ENCODE data around the gene CCRL2. TPM values are rescaled to one million over a fixed set of nuclear protein-coding genes. Genes with fewer than 3 reads are reported as not detected.

The CCRL2 gene
- total and polyA plus RNA-seq, 7 donors, result 0.71 to 11.2 (median 3.0) TPM; not detected in 1

DNA sequence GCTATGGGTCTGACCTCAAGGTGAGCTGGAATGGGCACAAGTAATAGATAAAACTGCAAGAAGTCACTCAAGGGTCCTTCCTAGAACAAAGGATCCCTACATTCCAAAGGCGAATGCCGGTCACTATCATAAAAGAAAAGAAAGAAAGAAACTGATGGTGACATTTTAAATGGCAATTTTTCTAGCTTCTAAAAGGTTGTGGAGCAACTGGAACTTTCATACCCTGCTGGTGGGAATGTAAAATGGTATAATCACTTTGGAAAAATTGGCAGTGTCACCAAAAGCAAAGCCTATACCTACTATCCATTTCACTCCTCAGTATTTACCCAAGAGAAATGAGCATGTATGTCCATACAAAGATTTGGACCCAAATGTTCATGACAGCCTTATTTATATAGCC, 4.2 kb downstream of the CCRL2 start:
- H3K4me1 ChIP-seq, result no peaks in the 10 kb centered on the region
- no peaks in the 10 kb centered on the region for H3K9me3 ChIP-seq
- TF ChIP-seq POLR2AphosphoS5 (IDR thresholded peaks at IDR 0.05), result no peak
- TF ChIP-seq CTCF (IDR thresholded peaks at IDR 0.05), result no peak
- no peak for TF ChIP-seq POLR2A (IDR thresholded peaks at IDR 0.05)
- no peak overlapping the region for H3K4me3 ChIP-seq
- H3K27me3 ChIP-seq, result peaks cover 0 to 5% (median 0%) of the 10 kb centered on the region in 3 donors
- H3K27ac ChIP-seq, result no peak overlapping the region
- no peak for DNase-seq
- no peaks in the 10 kb centered on the region for H3K36me3 ChIP-seq
- 69 to 70% methylated on average over 2 of the region's 2 CpGs for WGBS, 2 donors
- intact Hi-C loops (cut with DNase I), result no loop called here

- intact Hi-C loops (cut with DNase I), result no loop called here
- no peak overlapping the region for H3K27ac ChIP-seq
- DNase-seq, result no peak
Measured at GRCh38 chr3:46412786-46413298, 5.8 kb downstream of the CCRL2 start.

DNA sequence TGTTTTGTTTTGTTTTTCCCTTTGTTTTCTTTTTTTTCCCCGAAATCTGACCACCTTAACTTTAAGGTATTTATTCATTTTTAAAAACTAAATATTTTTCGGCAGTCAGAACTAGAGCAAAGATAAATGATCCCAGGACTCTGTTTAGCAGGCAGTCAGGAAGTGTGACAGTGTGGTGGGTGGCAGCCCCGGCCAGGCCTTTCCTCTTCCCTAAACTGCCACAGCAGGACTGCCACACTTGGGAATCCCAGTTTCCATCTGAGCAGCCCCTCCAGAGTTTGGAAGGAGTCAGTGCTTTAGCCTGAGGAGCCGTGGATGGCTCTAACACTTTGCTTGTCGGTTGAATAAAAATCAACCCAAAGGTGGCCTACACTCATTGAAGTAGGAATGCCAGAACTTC, 6.9 kb downstream of the CCRL2 start:
- no peaks in the 10 kb centered on the region for H3K9me3 ChIP-seq
- DNase-seq, result no peak
- intact Hi-C loops (cut with DNase I), result no loop called here
- no peaks in the 10 kb centered on the region for H3K36me3 ChIP-seq
- H3K27me3 ChIP-seq, result no peaks in the 10 kb centered on the region
- H3K27ac ChIP-seq, result no peak overlapping the region
- TF ChIP-seq CTCF (IDR thresholded peaks at IDR 0.05) (no peak), POLR2A (IDR thresholded peaks at IDR 0.05) (no peak)
- no peaks in the 10 kb centered on the region for H3K4me1 ChIP-seq
- 69 to 88% methylated on average over 5 of the region's 5 CpGs for WGBS, 2 donors
- H3K4me3 ChIP-seq, result no peak overlapping the region

More at GRCh38 chr3:46412786-46413298, 5.8 kb downstream of the CCRL2 start:
- H3K4me3 ChIP-seq, result no peak overlapping the region
- H3K4me1 ChIP-seq, result no peaks in the 10 kb centered on the region
- no peak for TF ChIP-seq CTCF (IDR thresholded peaks at IDR 0.05)
- TF ChIP-seq POLR2AphosphoS5 (IDR thresholded peaks at IDR 0.05), result no peak
- no peak for TF ChIP-seq POLR2A (IDR thresholded peaks at IDR 0.05)
- H3K9me3 ChIP-seq, result no peaks in the 10 kb centered on the region
- 62 to 75% methylated on average over 3 of the region's 3 CpGs for WGBS, 2 donors
- H3K36me3 ChIP-seq, result no peaks in the 10 kb centered on the region
- no peaks in the 10 kb centered on the region for H3K27me3 ChIP-seq

- H3K4me3 ChIP-seq, result no peak overlapping the region
- WGBS, 2 donors, result 84 to 86% methylated on average over 4 of the region's 4 CpGs
Measured at GRCh38 chr3:46414739-46415138, 7.7 kb downstream of the CCRL2 start.

More at GRCh38 chr3:46414739-46415138, 7.7 kb downstream of the CCRL2 start:
- Histone ChIP-seq H3K27me3 (no peaks in the 10 kb centered on the region), H3K36me3 (no peaks in the 10 kb centered on the region), H3K4me1 (no peaks in the 10 kb centered on the region), H3K9me3 (no peaks in the 10 kb centered on the region), H3K27ac (no peak overlapping the region)
- intact Hi-C loops (cut with DNase I), result no loop called here
- TF ChIP-seq POLR2A (IDR thresholded peaks at IDR 0.05), result no peak
- no peak for TF ChIP-seq CTCF (IDR thresholded peaks at IDR 0.05)
- TF ChIP-seq EP300 (IDR thresholded peaks at IDR 0.05), result no peak
- TF ChIP-seq POLR2AphosphoS5 (IDR thresholded peaks at IDR 0.05), result no peak
- DNase-seq, result no peak
